ENCODE results near the gene BICRA.

GRCh38 chr19:47614559-47614958 is 5.6 kb downstream of the BICRA start:
- no peak for TF ChIP-seq CTCF (IDR thresholded peaks at IDR 0.05)
- TF ChIP-seq EZH2 (IDR thresholded peaks at IDR 0.05; ENCODE audit: borderline replicate concordance, insufficient read depth, low read depth, low read length, poor library complexity, severe bottlenecking): no peak
